ENCODE data around the gene PRCC. TPM values are rescaled to one million over a fixed set of nuclear protein-coding genes. Genes with fewer than 3 reads are reported as not detected.

The PRCC gene
- total RNA-seq, 2 donors from 2014 or later, result 22.9 to 34.5 TPM

DNA sequence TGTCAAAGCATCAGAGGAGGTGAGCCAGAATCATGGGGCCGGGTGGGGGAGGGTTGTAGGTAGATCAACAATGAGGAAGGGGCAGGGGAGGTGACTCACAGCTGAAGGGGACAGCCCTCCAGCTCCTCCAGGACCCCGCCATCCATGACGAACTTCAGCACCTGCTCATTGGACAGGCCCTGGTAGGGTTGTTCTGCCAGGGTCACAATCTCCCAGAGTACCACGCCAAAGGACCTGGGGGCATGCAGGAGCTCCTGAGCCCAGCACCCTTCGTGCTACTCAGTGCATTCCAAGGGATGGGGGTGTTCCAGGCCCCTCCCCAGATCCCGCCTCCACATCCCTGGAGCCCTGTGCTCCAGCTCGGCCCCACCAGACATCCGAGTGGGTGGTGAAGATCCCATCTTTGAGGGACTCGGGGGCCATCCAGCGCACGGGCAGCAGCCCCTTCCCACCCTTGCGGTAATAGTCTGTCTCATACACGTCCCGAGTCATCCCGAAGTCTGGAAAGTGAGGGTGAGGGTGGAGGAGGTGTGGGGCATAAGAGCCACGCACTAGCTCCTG lies 74.0 kb downstream of the PRCC start:
- no peak for ATAC-seq (ENCODE audit: insufficient number of reproducible peaks, low FRiP score, low read depth)
- no peak overlapping the region for H3K27ac ChIP-seq
- H3K27me3 ChIP-seq (replicated peaks; ENCODE audit: insufficient read depth), result no peaks in the 10 kb centered on the region
- TF ChIP-seq CTCF (IDR thresholded peaks at IDR 0.05), result no peak
- H3K9me3 ChIP-seq, result no peaks in the 10 kb centered on the region
- no peak for DNase-seq (ENCODE audit: low spot score)
- no peak overlapping the region for H3K4me3 ChIP-seq
- no peaks in the 10 kb centered on the region for H3K4me1 ChIP-seq (ENCODE audit: control insufficient read depth in 1 of 2, low read depth in 2 of 2)
- H3K36me3 ChIP-seq, result no peaks in the 10 kb centered on the region

DNA sequence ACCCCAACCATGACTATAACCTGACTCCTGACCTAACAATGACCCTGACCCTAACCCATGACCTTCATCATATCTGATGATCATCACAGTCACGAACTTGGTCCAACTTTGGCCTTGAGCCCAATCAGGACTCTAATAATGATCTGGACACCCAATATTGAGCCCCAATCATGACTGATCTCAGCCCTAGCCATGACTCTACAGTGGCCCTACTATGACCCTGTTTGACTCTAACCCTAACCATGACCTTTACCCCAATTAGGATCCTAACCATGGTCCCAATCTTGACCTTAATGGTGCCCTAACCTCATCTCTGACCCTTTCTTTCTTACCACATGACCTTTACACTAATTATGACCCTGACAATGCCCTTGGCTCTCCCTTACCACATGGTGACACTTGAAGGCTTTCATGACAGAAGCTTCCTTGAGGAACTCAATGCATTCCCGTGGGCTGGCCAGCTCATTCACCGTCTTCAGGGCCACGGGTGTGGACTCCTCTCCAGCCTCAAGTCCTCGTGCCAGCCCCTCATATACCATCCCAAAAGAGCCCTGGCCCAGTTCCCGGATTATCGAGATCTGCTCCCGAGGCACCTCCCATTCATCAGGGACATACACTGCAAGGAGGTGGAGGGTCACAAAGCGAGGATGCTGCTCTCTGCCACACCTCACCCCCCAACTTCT lies 75.4 kb downstream of the PRCC start:
- H3K4me1 ChIP-seq (ENCODE audit: control insufficient read depth in 1 of 2, low read depth in 2 of 2), result no peaks in the 10 kb centered on the region
- H3K27ac ChIP-seq, result no peak overlapping the region
- TF ChIP-seq CTCF (IDR thresholded peaks at IDR 0.05), result no peak
- no peak overlapping the region for H3K4me3 ChIP-seq
- no peak for ATAC-seq (ENCODE audit: insufficient number of reproducible peaks, low FRiP score, low read depth)
- no peaks in the 10 kb centered on the region for H3K27me3 ChIP-seq (replicated peaks; ENCODE audit: insufficient read depth)
- DNase-seq (ENCODE audit: low spot score), result no peak
- H3K9me3 ChIP-seq, result no peaks in the 10 kb centered on the region
- no peaks in the 10 kb centered on the region for H3K36me3 ChIP-seq

DNA sequence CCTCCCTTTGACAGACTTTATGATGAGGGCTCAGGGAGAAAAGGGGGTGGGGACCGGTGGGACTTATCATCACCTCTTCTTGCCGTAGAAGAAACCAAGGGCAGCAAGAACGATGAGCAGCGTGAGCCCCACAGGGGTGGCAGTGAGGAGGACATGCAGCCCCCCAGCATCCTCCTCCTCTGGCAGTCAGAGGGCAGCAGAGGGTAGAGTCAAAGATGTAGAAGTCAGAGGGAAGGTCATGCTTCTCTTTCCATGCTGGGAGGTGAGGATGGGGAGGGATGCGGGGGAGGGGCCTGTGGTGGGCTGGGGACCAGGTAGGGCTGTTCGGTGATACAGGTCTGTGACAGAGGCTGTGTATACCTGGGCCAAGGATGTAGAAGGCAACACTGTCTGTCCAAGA lies 76.8 kb downstream of the PRCC start:
- Histone ChIP-seq H3K27me3 (replicated peaks; ENCODE audit: insufficient read depth) (no peaks in the 10 kb centered on the region), H3K4me3 (no peak overlapping the region), H3K36me3 (no peaks in the 10 kb centered on the region), H3K27ac (no peak overlapping the region), H3K9me3 (no peaks in the 10 kb centered on the region), H3K4me1 (ENCODE audit: control insufficient read depth in 1 of 2, low read depth in 2 of 2) (no peaks in the 10 kb centered on the region)
- no peak for DNase-seq (ENCODE audit: low spot score)
- no peak for ATAC-seq (ENCODE audit: insufficient number of reproducible peaks, low FRiP score, low read depth)
- TF ChIP-seq CTCF (IDR thresholded peaks at IDR 0.05), result no peak

DNA sequence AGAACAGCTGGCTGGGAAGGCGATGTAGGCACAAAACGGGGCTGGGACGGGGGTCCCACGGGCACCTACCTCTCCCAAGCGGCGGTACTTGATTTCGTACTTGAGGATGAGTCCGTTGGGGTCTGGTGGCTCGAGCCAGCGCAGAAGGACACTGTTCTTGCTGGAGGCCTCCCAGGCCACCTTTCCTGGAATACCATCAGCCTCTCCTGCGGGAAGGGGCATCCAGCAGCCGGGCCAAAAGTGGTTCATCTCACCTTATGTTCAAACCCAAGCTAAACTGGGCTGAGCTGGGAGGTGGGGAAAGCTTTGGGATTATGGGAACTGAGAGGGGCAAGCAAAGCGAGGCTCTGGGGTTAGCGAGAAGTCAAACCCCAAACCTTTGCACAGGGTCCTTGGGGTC lies 77.3 kb downstream of the PRCC start:
- TF ChIP-seq CTCF (IDR thresholded peaks at IDR 0.05), result no peak
- no peaks in the 10 kb centered on the region for H3K4me1 ChIP-seq (ENCODE audit: control insufficient read depth in 1 of 2, low read depth in 2 of 2)
- H3K4me3 ChIP-seq, result no peak overlapping the region
- DNase-seq (ENCODE audit: low spot score) (no peak), ATAC-seq (ENCODE audit: insufficient number of reproducible peaks, low FRiP score, low read depth) (no peak)
- no peaks in the 10 kb centered on the region for H3K9me3 ChIP-seq
- no peaks in the 10 kb centered on the region for H3K36me3 ChIP-seq
- H3K27ac ChIP-seq, result no peak overlapping the region
- H3K27me3 ChIP-seq (replicated peaks; ENCODE audit: insufficient read depth), result no peaks in the 10 kb centered on the region

- Histone ChIP-seq H3K27ac (no peak overlapping the region), H3K27me3 (replicated peaks; ENCODE audit: insufficient read depth) (no peaks in the 10 kb centered on the region), H3K9me3 (no peaks in the 10 kb centered on the region), H3K4me3 (no peak overlapping the region), H3K36me3 (no peaks in the 10 kb centered on the region), H3K4me1 (ENCODE audit: control insufficient read depth in 1 of 2, low read depth in 2 of 2) (no peaks in the 10 kb centered on the region)
- ATAC-seq (ENCODE audit: insufficient number of reproducible peaks, low FRiP score, low read depth) (no peak), DNase-seq (ENCODE audit: low spot score) (no peak)
- TF ChIP-seq CTCF (IDR thresholded peaks at IDR 0.05), result no peak
Measured at GRCh38 chr1:156845055-156845952, 78.0 kb downstream of the PRCC start.
